Activated naive CD8-positive, alpha-beta T cell treated with anti-CD3 and anti-CD28 coated beads for 36 hours (primary cell): ENCODE measurements around the gene LAMC3. TPM values are rescaled to one million over a fixed set of nuclear protein-coding genes. Genes with fewer than 3 reads are reported as not detected.

Experiments used
- DNase-seq: peaks from one replicate; pipeline ENCODE4 v3.0.0; 2021
- H3K27ac Mint-ChIP-seq: one replicate; pipeline ENCODE4 v1.8.0; 2022; ENCODE audit warnings: mild to moderate bottlenecking, moderate library complexity, mixed read lengths
- H3K27me3 Mint-ChIP-seq: one replicate; pipeline ENCODE4 v1.8.0; 2022; ENCODE audit warnings: mild to moderate bottlenecking, mixed read lengths
- H3K36me3 Mint-ChIP-seq: one replicate; pipeline ENCODE4 v1.8.0; 2021; ENCODE audit warnings: mild to moderate bottlenecking, mixed read lengths
- H3K4me1 Mint-ChIP-seq: one replicate; pipeline ENCODE4 v1.8.0; 2021; ENCODE audit warnings: mixed read lengths
- H3K4me3 Mint-ChIP-seq: one replicate; pipeline ENCODE4 v1.8.0; 2022; ENCODE audit warnings: mild to moderate bottlenecking, moderate library complexity, mixed read lengths
- H3K9me3 Mint-ChIP-seq: one replicate; pipeline ENCODE4 v1.8.0; 2022; ENCODE audit warnings: mixed read lengths
- total RNA-seq, 2 experiments: library from RNA; stranded (reverse); gene quantifications; one replicate each; pipeline ENCODE4 v1.2.3, GENCODE V29; 2021

The LAMC3 gene
- total RNA-seq, 2 experiments from 2014 or later, result 0.56 to 0.91 TPM

DNA sequence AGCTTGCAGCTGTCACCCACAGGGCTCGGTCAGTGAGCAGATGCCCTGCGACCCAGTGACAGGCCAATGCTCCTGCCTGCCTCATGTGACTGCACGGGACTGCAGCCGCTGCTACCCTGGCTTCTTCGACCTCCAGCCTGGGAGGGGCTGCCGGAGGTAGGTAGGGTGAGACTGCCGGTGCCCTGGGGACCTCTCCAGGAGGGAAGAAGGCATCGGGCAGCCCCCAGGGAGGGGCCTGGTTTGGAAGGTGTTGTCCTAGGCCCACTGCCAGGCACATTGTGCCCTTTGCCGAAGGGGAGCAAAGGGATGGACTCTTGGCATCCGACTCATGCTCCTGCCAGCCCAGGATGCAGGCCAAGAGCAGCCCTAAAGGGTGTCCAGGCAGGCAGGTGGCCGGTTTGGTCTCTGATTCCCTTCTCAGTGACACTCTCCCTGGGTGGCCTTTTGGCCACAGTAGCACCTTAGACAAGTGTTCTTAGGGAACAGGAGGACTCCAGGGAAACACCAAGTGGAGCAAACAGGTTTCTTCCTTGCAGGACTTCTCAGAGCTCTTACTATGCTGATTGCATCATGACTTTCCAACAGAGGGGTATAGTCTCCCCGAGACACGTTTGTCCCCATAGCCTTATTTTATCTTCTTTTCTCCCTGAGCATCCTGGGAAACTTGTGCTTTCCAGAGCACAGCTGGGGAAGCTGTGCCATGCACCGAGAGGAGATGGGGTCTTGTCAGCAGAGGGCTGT is 59.3 kb downstream of the LAMC3 start:
- no peaks in the 10 kb centered on the region for H3K4me1 Mint-ChIP-seq
- H3K9me3 Mint-ChIP-seq, result no peaks in the 10 kb centered on the region
- no peak overlapping the region for H3K4me3 Mint-ChIP-seq
- H3K27me3 Mint-ChIP-seq, result no peaks in the 10 kb centered on the region
- no peaks in the 10 kb centered on the region for H3K36me3 Mint-ChIP-seq
- H3K27ac Mint-ChIP-seq, result no peak overlapping the region
- DNase-seq, result no peak

GRCh38 chr9:131069699-131070098 is 60.7 kb downstream of the LAMC3 start:
- Mint-ChIP-seq H3K9me3 (no peaks in the 10 kb centered on the region), H3K27me3 (no peaks in the 10 kb centered on the region), H3K36me3 (no peaks in the 10 kb centered on the region), H3K27ac (no peak overlapping the region), H3K4me3 (no peak overlapping the region), H3K4me1 (no peaks in the 10 kb centered on the region)
- no peak for DNase-seq

GRCh38 chr9:131072107-131072870 is 63.3 kb downstream of the LAMC3 start:
- no peak overlapping the region for H3K27ac Mint-ChIP-seq
- H3K27me3 Mint-ChIP-seq, result no peaks in the 10 kb centered on the region
- H3K4me1 Mint-ChIP-seq, result no peaks in the 10 kb centered on the region

GRCh38 chr9:131072871-131073237 is 63.9 kb downstream of the LAMC3 start:
- Mint-ChIP-seq H3K4me1 (no peaks in the 10 kb centered on the region), H3K36me3 (no peaks in the 10 kb centered on the region), H3K4me3 (no peak overlapping the region), H3K9me3 (no peaks in the 10 kb centered on the region), H3K27ac (no peak overlapping the region), H3K27me3 (no peaks in the 10 kb centered on the region)
- DNase-seq, result no peak

More at GRCh38 chr9:131072107-131072870, 63.3 kb downstream of the LAMC3 start:
- DNase-seq, result no peak
- H3K9me3 Mint-ChIP-seq, result no peaks in the 10 kb centered on the region
- H3K4me3 Mint-ChIP-seq, result no peak overlapping the region
- no peaks in the 10 kb centered on the region for H3K36me3 Mint-ChIP-seq

DNA sequence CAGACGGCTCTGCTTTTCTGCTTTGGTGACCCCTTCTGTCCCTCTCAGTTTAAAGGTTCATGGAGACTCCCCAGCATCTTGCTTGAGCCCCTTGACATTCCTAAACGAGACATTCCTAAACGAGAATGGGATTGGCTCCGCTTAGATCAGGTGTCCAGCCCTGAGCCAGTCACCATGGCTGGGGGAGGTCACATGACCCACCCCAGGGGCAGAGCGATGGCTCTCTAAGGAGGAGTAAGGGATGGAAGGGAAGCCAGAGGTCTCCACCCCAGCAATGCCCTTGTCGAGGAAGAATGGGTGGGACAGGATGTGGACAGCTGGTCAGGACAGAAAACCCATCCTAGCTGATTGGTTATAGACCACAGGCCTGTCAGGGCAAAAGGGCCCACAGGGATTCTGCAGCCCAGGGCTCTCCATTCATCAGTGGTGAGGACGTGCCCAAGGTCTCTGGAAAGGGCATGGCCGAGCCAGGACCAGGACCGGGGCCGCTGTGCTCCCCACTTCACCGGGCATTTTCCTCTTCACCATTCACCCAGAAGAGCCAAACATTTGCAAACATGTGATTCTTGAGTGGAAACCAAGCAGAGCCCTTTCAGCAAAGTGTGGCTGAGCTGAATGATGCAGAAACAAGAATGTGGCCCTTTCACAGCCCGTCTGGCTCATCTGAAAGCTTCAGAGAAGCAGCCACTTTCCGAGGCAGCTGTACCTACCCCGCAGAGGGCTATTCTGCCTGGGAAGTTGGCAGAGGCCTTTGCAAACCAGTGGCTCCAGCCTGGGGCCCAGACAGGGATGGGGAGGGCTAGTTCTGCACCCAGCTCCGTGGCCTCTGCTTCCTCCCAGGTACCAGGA is 67.6 kb downstream of the LAMC3 start:
- H3K9me3 Mint-ChIP-seq, result no peaks in the 10 kb centered on the region
- no peaks in the 10 kb centered on the region for H3K36me3 Mint-ChIP-seq
- no peaks in the 10 kb centered on the region for H3K27me3 Mint-ChIP-seq
- no peaks in the 10 kb centered on the region for H3K4me1 Mint-ChIP-seq
- no peak overlapping the region for H3K4me3 Mint-ChIP-seq
- no peak overlapping the region for H3K27ac Mint-ChIP-seq
- no peak for DNase-seq

- Mint-ChIP-seq H3K9me3 (no peaks in the 10 kb centered on the region), H3K36me3 (no peaks in the 10 kb centered on the region), H3K4me1 (no peaks in the 10 kb centered on the region), H3K27ac (no peak overlapping the region), H3K4me3 (no peak overlapping the region), H3K27me3 (no peaks in the 10 kb centered on the region)
- DNase-seq, result no peak
Measured at GRCh38 chr9:131078427-131079366, 69.7 kb downstream of the LAMC3 start.

DNA sequence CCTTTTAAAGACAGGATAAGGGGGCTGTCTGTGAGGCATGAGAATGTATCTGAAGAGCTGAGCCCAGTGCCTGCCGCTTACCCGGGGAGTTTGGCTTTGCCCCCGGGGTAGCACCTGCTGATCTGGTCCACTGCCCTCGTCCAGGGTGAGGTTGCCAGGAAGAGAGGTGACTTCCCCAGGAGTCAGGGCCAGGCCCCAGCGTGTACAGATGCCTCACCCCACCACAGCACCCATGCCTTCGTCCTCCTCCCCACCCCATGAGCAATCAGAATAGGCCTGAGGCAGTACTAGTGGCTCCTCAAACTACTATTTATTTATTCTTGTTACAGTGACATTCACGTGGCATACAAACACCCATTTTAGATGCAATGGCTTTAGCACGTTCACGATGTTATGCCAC is 71.6 kb downstream of the LAMC3 start:
- no peaks in the 10 kb centered on the region for H3K27me3 Mint-ChIP-seq
- no peak overlapping the region for H3K27ac Mint-ChIP-seq
- H3K36me3 Mint-ChIP-seq, result no peaks in the 10 kb centered on the region
- H3K4me1 Mint-ChIP-seq, result no peaks in the 10 kb centered on the region
- H3K9me3 Mint-ChIP-seq, result no peaks in the 10 kb centered on the region
- DNase-seq, result no peak
- no peak overlapping the region for H3K4me3 Mint-ChIP-seq

DNA sequence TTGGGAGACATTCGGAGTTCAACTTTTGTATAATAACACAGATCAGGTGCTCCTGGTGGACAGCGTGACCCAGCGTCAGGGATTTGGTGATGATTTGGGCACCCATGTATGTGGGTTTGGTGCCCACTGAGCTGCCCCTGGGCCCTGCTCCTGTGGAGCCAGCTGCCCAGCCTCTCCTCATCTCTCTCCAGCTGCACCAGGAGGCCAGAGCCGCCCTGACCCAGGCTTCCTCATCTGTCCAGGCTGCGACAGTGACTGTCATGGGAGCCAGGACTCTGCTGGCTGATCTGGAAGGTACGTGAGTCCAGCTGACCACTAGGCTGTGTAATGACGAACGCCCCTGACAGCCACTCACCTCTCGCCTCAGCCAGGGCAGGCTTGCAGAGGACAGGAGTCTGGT is 72.9 kb downstream of the LAMC3 start:
- H3K27me3 Mint-ChIP-seq, result no peaks in the 10 kb centered on the region
- H3K9me3 Mint-ChIP-seq, result no peaks in the 10 kb centered on the region
- no peak overlapping the region for H3K27ac Mint-ChIP-seq
- no peaks in the 10 kb centered on the region for H3K36me3 Mint-ChIP-seq
- no peak for DNase-seq
- no peak overlapping the region for H3K4me3 Mint-ChIP-seq
- no peaks in the 10 kb centered on the region for H3K4me1 Mint-ChIP-seq

DNA sequence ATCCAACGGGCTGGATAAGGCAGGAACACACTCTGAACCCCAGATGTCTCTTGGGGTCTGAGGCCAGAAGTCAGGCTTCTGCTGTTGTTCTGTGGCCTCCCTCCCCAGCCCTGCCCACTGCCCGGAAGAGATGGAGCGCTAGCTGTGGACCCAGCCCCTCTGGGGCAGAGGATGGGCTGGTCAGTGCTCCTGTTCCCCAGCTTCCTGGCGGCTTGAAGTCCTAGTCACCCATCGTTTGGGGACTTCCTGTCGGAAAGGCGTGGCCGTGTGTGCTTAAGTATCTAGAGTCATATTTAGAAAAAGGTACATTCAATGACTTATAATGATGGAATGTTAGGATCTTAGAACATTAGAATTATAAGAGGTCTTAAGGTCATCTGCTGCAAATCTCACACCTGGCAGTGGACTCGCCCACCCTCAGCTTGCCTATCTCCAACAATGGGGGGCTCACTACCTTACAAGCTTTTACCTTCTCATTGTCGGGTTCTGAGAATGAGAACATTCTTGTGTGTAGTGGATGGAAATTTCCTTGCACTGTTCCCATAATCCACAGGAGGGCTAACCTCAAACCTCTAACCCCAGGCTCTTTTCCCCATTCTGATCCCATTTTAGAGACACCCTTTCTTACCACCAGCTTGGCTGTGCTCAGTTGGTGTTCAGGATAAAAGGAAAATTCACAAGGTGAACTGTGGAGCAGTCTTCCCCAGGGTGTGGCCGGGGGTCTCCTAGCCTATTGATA is 74.0 kb downstream of the LAMC3 start:
- Mint-ChIP-seq H3K4me1 (no peaks in the 10 kb centered on the region), H3K36me3 (no peaks in the 10 kb centered on the region), H3K27ac (no peak overlapping the region), H3K27me3 (no peaks in the 10 kb centered on the region), H3K4me3 (no peak overlapping the region), H3K9me3 (no peaks in the 10 kb centered on the region)
- DNase-seq, result no peak

DNA sequence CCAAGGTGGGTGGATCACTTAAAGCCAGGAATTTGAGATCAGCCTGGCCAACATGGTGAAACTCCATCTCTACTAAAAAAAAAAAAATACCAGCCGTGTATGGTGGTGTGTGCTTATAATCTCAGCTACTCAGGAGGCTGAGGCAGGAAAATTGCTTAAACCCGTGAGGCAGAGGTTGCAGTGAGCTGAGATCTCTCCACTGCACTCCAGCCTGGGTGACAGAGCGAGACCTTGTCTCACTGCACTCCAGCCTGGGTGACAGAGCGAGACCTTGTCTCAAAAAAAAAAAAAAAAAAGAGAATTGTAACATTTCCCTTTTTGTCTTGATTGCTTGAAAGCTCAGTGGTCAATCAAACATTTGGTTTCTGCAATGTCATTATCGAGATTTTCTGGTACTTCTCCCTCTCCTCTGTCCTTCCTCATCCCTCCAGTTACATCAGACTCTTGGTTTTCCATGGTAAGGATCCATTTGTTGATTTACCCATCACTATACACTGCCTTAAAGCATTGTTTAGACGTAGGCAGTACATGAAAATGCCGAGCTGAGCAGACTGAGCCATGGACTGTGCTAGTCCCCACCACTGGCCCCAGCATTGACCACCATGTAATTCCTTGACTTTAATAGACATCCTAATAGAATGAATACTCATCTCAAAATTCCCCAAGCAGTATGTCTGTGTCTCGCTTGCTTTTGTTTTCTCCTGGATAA is 75.8 kb downstream of the LAMC3 start:
- DNase-seq, result no peak
- H3K36me3 Mint-ChIP-seq, result no peaks in the 10 kb centered on the region
- no peaks in the 10 kb centered on the region for H3K4me1 Mint-ChIP-seq
- no peak overlapping the region for H3K4me3 Mint-ChIP-seq
- H3K27ac Mint-ChIP-seq, result no peak overlapping the region
- no peaks in the 10 kb centered on the region for H3K27me3 Mint-ChIP-seq
- H3K9me3 Mint-ChIP-seq, result no peaks in the 10 kb centered on the region

GRCh38 chr9:131085370-131086122 is 76.6 kb downstream of the LAMC3 start:
- Mint-ChIP-seq H3K9me3 (no peaks in the 10 kb centered on the region), H3K4me3 (no peak overlapping the region), H3K27me3 (no peaks in the 10 kb centered on the region), H3K4me1 (no peaks in the 10 kb centered on the region), H3K27ac (no peak overlapping the region), H3K36me3 (no peaks in the 10 kb centered on the region)
- no peak for DNase-seq

DNA sequence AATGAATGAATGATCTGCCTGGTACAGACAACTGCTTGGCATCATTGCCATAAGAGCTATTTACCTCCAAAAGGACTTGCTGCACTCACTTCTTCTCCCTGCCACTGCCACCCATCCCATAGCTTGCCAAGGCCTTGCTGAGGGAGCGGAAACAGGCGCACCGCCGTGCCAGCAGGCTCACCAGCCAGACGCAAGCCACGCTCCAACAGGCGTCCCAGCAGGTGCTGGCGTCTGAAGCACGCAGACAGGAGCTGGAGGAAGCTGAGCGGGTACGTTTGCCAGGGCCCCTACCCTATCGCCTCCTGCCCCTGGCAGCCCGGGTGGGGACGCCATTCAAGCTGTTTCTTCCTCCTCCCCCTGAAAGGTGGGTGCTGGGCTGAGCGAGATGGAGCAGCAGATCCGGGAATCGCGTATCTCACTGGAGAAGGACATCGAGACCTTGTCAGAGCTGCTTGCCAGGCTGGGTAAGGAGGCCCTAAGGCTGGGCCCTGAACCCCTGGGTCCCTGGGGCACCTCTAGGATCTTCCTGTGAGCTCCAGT is 78.5 kb downstream of the LAMC3 start:
- Mint-ChIP-seq H3K4me1 (no peaks in the 10 kb centered on the region), H3K27me3 (no peaks in the 10 kb centered on the region), H3K9me3 (no peaks in the 10 kb centered on the region), H3K27ac (no peak overlapping the region), H3K36me3 (no peaks in the 10 kb centered on the region), H3K4me3 (no peak overlapping the region)
- no peak for DNase-seq
